Stimulated activated CD4-positive, alpha-beta T cell treated with anti-CD3 and anti-CD28 coated beads, Interleukin-15, amount 100 ng/mL, for 48 hours (primary cell): Measurements from ENCODE around the gene NGFR.
"Not testable (repeated sequence)": the region's sequence is repeated elsewhere in the genome, so short reads cannot be mapped to it uniquely, and the experiment has no call there.

Experiments used
- DNase-seq, 2 donors: peaks; one replicate each; pipeline ENCODE4 v3.0.0-alpha.2; 2020; ENCODE audit warnings: low read depth in 2 of 2

NGFR gene

DNA sequence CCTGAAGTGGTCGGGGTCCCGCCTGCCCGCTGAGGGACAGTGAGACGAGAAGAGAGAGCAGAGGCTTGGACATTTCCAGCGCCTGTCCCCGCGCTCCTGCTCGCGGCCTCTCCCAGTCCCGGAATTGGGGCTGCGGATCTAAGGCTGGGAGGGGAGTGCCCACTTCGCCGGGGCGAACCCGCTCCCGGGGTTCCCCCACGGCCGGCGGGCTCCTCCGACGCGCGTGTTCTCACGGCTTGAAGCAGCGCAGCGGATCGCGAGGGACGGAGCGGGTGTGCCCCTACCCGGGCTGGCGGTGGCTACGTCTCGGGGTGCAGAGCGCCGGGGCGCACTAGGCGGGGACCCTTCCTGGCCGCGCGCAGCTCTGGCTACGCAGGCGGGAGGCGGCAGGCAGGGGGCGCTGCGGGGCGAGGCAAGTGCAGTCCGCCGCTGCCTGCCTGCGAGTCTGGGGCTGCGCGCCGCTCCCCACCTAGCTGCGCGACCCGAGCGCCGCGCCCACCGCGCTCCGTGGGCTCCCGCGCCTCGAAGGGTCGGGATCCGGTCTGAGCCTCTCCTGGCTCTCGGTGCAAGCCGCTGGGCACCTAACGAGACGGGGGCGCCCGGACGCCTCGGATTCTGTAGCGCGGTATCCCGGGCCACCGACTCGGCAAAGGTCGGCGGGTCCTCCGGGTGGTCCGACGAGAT lies 1.2 kb downstream of the NGFR start:
- DNase-seq, result peak; percentile 42 to 80

DNA sequence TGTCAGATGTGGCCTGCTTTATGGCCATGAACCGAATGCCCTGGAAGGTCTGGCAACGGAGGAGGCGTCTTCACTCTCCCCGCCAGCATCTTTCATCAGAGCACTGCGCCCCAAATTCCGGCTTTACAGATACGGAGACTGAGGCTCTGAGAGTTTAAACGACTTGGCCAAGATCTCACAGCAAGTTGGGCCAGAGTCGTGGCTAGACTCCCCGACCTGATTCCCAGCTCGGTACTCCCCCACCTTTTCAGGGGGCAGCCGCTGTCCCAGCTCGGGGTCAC lies 1.7 kb downstream of the NGFR start:
- DNase-seq, result no peak

- no peak for DNase-seq
Measured at GRCh38 chr17:49497148-49498028, 2.3 kb downstream of the NGFR start.

DNA sequence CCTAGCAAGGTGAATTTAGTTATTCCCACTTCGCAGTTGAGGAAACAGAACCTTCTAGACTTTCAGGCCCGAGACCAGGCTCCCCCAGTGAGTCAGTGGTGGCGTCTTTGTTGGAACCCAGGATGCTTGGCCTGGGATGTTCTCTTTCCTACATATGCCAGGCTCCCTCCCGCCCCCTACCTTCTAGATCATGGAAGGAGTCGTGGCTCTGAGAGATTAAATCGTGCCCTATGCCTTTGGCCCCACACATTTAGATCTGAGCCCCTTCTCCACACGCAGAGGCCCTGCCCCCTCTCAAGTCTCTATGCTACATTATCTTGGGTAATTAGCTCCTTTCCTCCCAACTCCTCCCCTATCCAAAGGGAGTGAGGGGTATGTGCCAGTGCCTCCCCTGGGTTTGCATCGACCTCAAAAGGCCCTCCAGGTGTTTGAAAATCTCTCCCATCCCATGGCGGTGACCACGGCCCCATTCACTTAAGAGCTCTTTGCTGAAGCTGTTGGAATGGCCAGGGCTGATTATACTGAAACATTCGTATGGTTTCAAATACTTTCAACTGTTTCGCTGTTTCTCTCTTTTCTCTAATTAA lies 3.0 kb downstream of the NGFR start:
- no peak for DNase-seq

- DNase-seq, result no peak
Measured at GRCh38 chr17:49501496-49501895, 6.4 kb downstream of the NGFR start.

- DNase-seq, result no peak
Measured at GRCh38 chr17:49502254-49502653, 7.2 kb downstream of the NGFR start.

DNA sequence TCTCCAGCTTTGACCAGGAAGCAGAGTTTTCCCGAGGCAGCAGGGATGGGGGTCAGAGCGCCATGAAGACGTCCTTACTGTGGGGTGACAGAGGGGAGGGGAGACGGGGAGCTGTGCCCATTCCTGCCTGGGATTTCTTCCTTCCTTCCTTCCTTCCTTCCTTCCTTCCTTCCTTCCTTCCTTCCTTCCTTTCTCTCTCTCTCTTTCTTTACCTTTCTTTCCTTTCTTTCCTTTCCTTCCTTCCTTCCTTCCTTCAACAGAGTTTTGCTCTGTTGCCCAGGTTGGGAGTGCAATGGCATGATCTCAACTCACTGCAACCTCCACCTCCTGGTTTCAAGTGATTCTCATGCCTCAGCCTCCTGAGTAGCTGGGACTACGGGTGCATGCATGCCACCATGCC lies 7.6 kb downstream of the NGFR start:
- DNase-seq, result not testable (repeated sequence)

- DNase-seq, result no peak
Measured at GRCh38 chr17:49504369-49504768, 9.3 kb downstream of the NGFR start.

- DNase-seq, result no peak
Measured at GRCh38 chr17:49505854-49506253, 10.8 kb downstream of the NGFR start.

DNA sequence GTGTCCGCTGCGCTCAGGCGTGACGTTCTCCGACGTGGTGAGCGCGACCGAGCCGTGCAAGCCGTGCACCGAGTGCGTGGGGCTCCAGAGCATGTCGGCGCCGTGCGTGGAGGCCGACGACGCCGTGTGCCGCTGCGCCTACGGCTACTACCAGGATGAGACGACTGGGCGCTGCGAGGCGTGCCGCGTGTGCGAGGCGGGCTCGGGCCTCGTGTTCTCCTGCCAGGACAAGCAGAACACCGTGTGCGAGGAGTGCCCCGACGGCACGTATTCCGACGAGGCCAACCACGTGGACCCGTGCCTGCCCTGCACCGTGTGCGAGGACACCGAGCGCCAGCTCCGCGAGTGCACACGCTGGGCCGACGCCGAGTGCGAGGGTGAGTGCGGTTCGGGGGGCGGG lies 11.2 kb downstream of the NGFR start:
- no peak for DNase-seq

DNA sequence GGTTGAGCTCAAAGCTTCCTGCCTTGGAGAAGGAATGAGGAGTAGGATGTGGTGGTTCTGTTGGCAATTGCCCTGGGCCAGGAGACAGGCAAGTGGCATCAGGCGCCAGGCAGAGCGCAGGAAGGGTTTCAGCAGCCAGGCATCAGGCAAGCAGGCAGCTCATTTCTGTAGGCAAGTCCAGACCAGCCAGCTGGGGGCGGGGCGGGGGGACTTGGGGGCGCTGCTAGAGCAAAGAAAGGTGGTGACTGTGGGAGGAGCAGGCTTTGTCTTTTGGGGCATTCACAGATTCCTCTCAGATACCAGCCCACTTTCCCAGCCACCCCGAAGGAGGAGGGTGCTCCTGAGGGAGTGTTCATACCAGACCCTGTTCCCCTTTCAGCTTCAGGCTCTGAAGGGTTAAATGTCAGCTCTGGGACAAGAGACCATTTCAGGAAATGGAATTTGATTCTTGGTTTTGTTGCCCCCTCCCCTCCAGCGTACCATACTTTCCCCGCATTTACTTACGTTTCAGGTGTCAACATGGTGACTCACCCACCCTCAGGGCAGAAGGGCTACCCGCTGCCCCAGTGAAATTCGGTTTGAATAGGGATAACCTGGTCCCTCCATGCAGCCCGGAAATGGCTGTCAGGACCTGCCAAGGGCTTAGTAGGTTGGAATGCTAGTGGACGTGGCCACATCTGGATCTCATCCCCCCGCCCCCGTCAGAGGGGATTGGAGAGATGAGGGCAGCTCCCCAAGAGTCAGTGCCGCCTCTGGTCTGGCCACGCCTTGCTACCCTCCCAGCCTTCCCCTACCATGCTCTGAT lies 13.2 kb downstream of the NGFR start:
- DNase-seq, result no peak

GRCh38 chr17:49508866-49509587 lies 13.9 kb downstream of the NGFR start:
- no peak for DNase-seq

DNA sequence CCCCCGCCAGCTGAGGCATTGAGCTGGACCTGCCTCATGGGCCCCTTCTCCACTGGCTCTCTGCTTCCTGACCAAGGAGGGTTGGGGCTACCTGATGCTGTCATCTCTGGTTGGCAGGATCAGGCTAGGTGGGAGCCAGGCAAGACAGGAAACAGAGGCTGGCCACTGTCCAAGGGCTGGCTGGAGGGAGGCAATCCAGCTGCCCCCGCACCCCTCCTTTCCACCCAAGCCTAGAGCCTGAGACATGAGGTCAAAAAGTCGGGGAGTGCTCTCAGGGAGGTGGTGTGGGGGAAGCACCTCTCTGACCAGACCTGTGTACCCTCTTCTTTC lies 14.5 kb downstream of the NGFR start:
- no peak for DNase-seq

DNA sequence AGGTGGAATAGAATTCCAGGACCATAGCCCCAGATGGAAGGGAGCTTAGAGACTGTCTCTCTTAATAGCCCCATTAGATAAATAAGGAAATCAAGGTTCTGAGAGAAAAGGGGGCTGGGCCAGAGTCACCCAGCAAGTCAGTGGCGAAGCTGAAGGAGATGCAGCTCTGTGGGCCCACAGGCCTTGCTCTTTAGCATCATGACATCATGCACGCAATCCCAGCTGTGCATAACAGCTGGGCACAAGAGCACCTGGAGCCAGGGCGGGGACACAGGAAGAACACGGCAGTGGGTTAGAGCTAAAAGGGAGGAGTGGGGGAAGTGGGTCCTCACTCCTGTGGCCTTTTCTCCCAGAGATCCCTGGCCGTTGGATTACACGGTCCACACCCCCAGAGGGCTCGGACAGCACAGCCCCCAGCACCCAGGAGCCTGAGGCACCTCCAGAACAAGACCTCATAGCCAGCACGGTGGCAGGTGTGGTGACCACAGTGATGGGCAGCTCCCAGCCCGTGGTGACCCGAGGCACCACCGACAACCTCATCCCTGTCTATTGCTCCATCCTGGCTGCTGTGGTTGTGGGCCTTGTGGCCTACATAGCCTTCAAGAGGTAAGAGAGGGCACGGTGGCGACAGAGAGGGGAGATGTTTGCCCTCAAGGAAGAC lies 15.1 kb downstream of the NGFR start:
- no peak for DNase-seq

DNA sequence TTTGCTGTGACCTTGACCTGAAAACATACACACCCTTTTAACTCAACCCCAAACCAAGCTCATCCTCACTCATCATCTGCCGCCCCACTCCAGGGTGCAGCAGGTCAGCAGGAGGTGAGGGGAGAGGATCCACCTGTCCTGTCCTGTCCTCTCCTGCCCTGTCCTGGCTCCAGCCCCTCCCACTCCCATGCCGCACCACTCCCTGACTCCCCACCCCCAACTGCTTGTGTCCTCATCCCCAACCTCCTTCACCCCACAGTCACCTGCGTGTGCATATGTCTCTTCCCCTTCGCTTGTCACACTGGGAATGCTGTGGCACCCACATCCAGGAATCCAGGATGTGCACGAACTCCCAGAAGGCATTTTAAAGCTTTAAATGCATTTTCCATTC lies 15.6 kb downstream of the NGFR start:
- no peak for DNase-seq

DNA sequence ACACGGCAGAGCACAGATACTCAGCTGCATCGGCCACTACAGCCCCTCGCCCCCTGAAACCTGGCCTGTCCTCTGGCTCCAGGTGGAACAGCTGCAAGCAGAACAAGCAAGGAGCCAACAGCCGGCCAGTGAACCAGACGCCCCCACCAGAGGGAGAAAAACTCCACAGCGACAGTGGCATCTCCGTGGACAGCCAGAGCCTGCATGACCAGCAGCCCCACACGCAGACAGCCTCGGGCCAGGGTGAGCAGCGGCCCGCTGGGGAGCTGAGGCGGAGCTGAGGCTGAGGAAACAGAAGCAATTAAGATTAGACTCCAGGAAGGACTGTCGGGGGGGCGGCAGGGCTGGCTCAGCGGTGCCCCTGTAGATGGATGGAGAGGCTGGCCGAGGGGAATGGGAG lies 16.7 kb downstream of the NGFR start:
- DNase-seq, result no peak

DNA sequence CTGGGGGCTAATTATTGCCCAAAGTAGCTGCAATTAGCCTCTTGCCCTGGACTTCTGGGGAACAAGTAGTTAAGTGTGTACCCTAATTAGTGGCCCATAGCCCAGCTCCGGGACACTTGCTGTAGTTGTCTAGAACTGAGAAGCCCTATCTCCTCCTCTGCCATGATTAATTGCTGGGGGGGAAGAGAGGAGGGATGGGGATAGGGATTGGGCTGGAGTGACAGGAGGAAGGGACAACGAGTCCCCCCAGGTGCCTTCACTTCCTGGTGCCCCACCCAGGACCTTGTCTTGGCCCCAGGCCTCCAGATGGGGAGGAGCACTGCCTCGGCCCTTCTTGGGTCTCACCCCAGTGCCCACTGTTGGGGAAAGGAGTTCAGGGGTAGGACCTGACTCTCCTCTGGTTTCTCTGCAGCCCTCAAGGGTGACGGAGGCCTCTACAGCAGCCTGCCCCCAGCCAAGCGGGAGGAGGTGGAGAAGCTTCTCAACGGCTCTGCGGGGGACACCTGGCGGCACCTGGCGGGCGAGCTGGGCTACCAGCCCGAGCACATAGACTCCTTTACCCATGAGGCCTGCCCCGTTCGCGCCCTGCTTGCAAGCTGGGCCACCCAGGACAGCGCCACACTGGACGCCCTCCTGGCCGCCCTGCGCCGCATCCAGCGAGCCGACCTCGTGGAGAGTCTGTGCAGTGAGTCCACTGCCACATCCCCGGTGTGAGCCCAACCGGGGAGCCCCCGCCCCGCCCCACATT lies 17.4 kb downstream of the NGFR start:
- no peak for DNase-seq

- DNase-seq, result no peak
Measured at GRCh38 chr17:49513044-49513395, 17.9 kb downstream of the NGFR start.

- no peak for DNase-seq
Measured at GRCh38 chr17:49513641-49514040, 18.5 kb downstream of the NGFR start.

- no peak for DNase-seq
Measured at GRCh38 chr17:49514071-49514721, 19.1 kb downstream of the NGFR start.
